Cerebellar nuclear complex (tissue), 1 donor: Measurements from ENCODE around the gene SREK1IP1.

Source experiments
- DNase-seq, 2 experiments: peaks; one replicate each; lab custom pipeline; 2025; lab: John Stamatoyannopoulos, UW

Gene SREK1IP1

GRCh38 chr5:64685866-64686265, 82.6 kb downstream of the SREK1IP1 start:
- no peak for DNase-seq

DNA sequence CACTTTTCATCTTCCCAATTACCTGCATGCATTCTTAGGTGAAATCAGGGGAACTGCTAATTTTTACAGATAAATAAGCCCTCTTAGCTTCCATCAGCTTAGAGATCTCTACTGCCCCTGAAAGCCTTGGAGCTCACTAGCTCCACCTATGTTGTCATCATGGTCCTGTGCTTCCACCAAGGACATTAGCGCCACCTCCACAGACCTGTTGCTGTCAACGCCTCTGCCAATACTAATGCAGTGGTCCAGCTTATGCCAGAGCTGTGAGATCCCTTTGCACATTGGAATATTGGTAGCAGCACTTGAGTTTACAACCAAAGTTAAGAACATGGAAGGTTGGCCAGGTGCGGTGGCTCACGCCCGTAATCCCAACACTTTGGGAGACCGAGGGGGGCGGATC, 85.9 kb downstream of the SREK1IP1 start:
- DNase-seq: no peak

DNA sequence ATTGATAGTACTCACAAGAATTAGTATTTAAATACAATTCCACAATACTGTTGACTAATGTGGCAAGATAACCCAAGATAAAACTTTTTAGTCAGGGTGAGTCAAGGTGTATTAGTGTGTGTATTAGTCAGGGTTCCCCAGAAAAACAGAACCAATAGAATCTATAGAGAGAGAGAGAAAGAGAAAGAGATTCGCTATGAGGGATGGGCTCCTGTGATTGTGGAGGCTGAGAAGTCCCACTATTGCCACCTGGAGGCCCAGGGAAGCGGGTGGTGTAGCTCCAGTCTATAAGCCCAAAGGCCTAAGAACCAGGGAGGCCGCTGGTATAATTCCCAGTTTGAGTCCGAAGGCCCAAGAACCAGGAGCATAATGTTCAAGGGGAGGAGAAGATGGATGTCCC, 88.2 kb downstream of the SREK1IP1 start:
- DNase-seq: no peak

- no peak for DNase-seq
Measured at GRCh38 chr5:64678374-64678773, 90.1 kb downstream of the SREK1IP1 start.

- no peak for DNase-seq
Measured at GRCh38 chr5:64671678-64672077, 96.8 kb downstream of the SREK1IP1 start.

DNA sequence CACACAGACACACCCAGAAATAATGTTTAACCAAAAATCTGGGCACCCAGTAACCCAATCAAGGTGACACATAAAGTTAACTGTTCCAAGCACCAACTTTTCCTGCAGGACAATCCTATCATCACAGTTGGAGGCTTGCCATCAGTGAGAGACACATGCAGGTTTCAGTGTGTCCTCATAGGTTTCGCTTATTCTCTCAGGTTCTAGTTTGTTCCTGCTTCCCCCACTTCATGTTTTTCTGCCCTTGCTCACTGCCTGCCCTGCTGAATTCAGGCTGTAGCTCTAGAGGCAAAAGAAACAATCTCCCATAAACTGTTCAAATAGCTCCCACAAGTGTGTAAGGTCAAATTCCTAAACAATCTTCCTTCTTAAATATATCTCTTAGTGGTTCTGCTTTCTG, 98.2 kb downstream of the SREK1IP1 start:
- no peak for DNase-seq
